Hepatocyte (in vitro differentiated cells): Measurements from ENCODE around the gene NMBR. TPM values are rescaled to one million over a fixed set of nuclear protein-coding genes. Genes with fewer than 3 reads are reported as not detected.

Source experiments
- DNase-seq: peaks from one replicate; pipeline ENCODE4 v3.0.0-alpha.2; 2016; ENCODE audit warnings: low spot score
- H2AFZ ChIP-seq: fragments of 200-600 bp; sonication (generic); 2 replicates; pipeline ENCODE4 v1.6.0; 2016; ENCODE audit warnings: antibody characterized with exemption, mild to moderate bottlenecking
- H3K27ac ChIP-seq: fragments of 200-600 bp; sonication (generic); 2 replicates; pipeline ENCODE4 v1.5.1; 2016; ENCODE audit warnings: mild to moderate bottlenecking
- H3K27me3 ChIP-seq: fragments of 200-600 bp; sonication (generic); 2 replicates; pipeline ENCODE4 v1.6.1; 2016
- H3K36me3 ChIP-seq: fragments of 200-600 bp; sonication (generic); replicated peaks from 2 replicates; pipeline ENCODE4 v1.5.1; 2016; ENCODE audit warnings: low read depth; ENCODE audit not compliant: insufficient read depth
- H3K4me1 ChIP-seq: fragments of 200-600 bp; sonication (generic); 2 replicates; pipeline ENCODE4 v1.5.1; 2016; ENCODE audit warnings: mild to moderate bottlenecking, moderate library complexity; ENCODE audit not compliant: insufficient read depth
- H3K4me2 ChIP-seq: fragments of 200-600 bp; sonication (generic); 2 replicates; pipeline ENCODE4 v1.6.0; 2016
- H3K4me3 ChIP-seq: fragments of 200-600 bp; sonication (generic); 2 replicates; pipeline ENCODE4 v1.5.1; 2016; ENCODE audit warnings: mild to moderate bottlenecking
- H3K79me2 ChIP-seq: fragments of 200-600 bp; sonication (generic); 2 replicates; pipeline ENCODE4 v1.6.0; 2017; ENCODE audit warnings: mild to moderate bottlenecking
- H3K9me2 ChIP-seq: fragments of 200-600 bp; sonication (generic); replicated peaks from 2 replicates; pipeline ENCODE4 v1.6.0; 2017; ENCODE audit warnings: mild to moderate bottlenecking; ENCODE audit not compliant: insufficient read depth
- H3K9me3 ChIP-seq: fragments of 200-600 bp; sonication (generic); 2 replicates; pipeline ENCODE4 v1.5.1; 2016; ENCODE audit warnings: low read depth, mild to moderate bottlenecking
- H4K20me1 ChIP-seq: fragments of 200-600 bp; sonication (generic); 2 replicates; pipeline ENCODE4 v1.6.0; 2016; ENCODE audit warnings: mild to moderate bottlenecking; ENCODE audit not compliant: insufficient read depth, poor library complexity, severe bottlenecking
- CTCF ChIP-seq: fragments of 200-600 bp; sonication (generic); IDR thresholded peaks from 2 replicates; pipeline ENCODE4 v1.5.1; 2016; ENCODE audit warnings: antibody characterized with exemption, mild to moderate bottlenecking; ENCODE audit not compliant: poor library complexity
- EZH2 ChIP-seq: fragments of 200-600 bp; sonication (generic); IDR thresholded peaks from 2 replicates; pipeline ENCODE4 v1.6.1; 2016; ENCODE audit warnings: antibody characterized with exemption, mild to moderate bottlenecking, borderline replicate concordance
- EZH2phosphoT487 ChIP-seq: fragments of 200-600 bp; sonication (generic); IDR thresholded peaks from one replicate; pipeline ENCODE4 v1.6.1; 2018; ENCODE audit warnings: antibody characterized with exemption, mild to moderate bottlenecking, low read depth, moderate library complexity; ENCODE audit not compliant: unreplicated experiment, severe bottlenecking
- WGBS: methylation state at CpG from one replicate; pipeline ENCODE4 v1.1.6; 2016; ENCODE audit warnings: low lambda C conversion rate; ENCODE audit errors: missing lambda C conversion rate; 5-methylcytosine and 5-hydroxymethylcytosine counted together
- polyA plus RNA-seq: library from polyadenylated mRNA; unstranded; fragments of >200 nt; fragmentation: Nextera tagmentation; extraction: Ambion mirVana; gene quantifications from 2 replicates; pipeline ENCODE4 v1.2.1, GENCODE V29; 2016
- total RNA-seq: library from RNA; depleted of rRNA; stranded (reverse); fragments of >200 nt; gene quantifications from 2 replicates; pipeline ENCODE4 v1.2.3, GENCODE V29; 2014

The NMBR gene
- total and polyA plus RNA-seq, 2 experiments from 2014 or later, result 0.27 TPM; not detected in 1

DNA sequence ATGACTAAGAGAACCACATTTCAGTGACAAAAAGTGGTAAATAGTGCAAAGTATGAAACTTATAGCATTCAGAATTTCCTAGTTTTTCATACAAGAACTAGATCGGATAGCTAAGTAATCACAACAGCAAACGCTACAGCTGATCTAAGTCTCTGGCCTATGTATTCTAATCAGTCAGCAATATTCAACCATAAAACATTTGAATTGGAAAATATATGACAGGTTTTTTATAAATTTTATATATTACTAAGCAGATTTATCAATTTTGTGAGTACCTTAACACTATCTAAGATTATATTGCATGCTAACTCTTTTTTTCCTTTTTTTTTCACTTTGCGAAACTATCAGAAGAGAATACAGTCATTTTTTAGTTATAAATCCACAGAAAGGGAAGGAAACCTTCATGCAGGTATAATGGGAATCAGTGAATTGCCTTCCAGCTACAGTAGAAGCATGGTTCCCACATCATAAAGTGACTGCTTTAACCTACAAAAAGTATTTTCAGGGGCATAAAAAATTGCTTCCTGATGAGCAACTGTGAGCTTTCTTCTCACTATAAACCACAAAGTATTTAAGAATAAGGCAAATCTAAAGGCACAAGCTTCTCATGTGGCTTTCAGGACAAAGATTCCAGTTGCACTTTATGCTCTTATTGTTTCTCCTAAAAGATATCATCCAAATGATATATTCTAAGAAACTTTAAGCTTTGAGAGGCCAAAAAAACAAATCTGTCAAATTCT lies 88.2 kb downstream of the NMBR start:
- Histone ChIP-seq H3K27me3 (no peaks in the 10 kb centered on the region), H3K36me3 (no peaks in the 10 kb centered on the region), H3K4me2 (no peak overlapping the region), H3K79me2 (no peaks in the 10 kb centered on the region), H3K4me3 (no peak overlapping the region), H3K27ac (no peak overlapping the region), H4K20me1 (no peaks in the 10 kb centered on the region), H3K4me1 (no peaks in the 10 kb centered on the region), H3K9me3 (no peaks in the 10 kb centered on the region), H3K9me2 (no peaks in the 10 kb centered on the region), H2AFZ (no peak overlapping the region)
- 68% methylated on average over 3 of the region's 3 CpGs for WGBS
- DNase-seq, result no peak
- no peak for TF ChIP-seq EZH2phosphoT487

DNA sequence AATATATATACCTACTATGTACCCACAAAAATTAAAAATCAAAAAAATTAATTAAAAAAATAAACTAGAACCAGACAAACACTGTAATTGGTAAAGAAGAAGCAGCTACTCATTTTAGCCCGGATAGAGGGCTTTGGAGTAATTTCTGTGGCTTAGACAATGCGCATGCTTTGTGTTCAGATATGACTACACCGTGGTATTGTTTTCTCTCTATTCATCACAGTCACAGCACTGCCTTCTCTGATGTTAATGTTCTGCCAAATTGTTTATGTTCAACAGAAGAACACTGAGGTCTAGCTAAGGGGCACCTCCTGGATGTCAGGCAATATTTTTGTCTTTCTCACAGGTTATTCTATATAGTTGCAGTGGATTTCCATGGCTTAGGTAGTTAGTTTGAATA lies 91.7 kb downstream of the NMBR start:
- Histone ChIP-seq H3K4me3 (no peak overlapping the region), H3K36me3 (no peaks in the 10 kb centered on the region), H3K4me1 (no peaks in the 10 kb centered on the region), H3K9me2 (no peaks in the 10 kb centered on the region), H3K27me3 (no peaks in the 10 kb centered on the region), H3K79me2 (no peaks in the 10 kb centered on the region), H3K4me2 (no peak overlapping the region), H4K20me1 (no peaks in the 10 kb centered on the region), H3K27ac (no peak overlapping the region), H3K9me3 (no peaks in the 10 kb centered on the region), H2AFZ (no peak overlapping the region)
- 86% methylated on average over 3 of the region's 3 CpGs for WGBS
- DNase-seq, result no peak
- no peak for TF ChIP-seq CTCF
- TF ChIP-seq EZH2phosphoT487, result no peak
- no peak for TF ChIP-seq EZH2

GRCh38 chr6:142051404-142051803 lies 95.5 kb downstream of the NMBR start:
- no peaks in the 10 kb centered on the region for H3K27me3 ChIP-seq
- no peaks in the 10 kb centered on the region for H4K20me1 ChIP-seq
- H3K4me2 ChIP-seq, result no peak overlapping the region
- no peak overlapping the region for H2AFZ ChIP-seq
- no peaks in the 10 kb centered on the region for H3K9me3 ChIP-seq
- no peaks in the 10 kb centered on the region for H3K79me2 ChIP-seq
- no peaks in the 10 kb centered on the region for H3K4me1 ChIP-seq
- DNase-seq, result no peak
- no peaks in the 10 kb centered on the region for H3K9me2 ChIP-seq
- TF ChIP-seq EZH2 (no peak), CTCF (no peak), EZH2phosphoT487 (no peak)
- H3K27ac ChIP-seq, result no peak overlapping the region
- no peaks in the 10 kb centered on the region for H3K36me3 ChIP-seq
- no peak overlapping the region for H3K4me3 ChIP-seq

DNA sequence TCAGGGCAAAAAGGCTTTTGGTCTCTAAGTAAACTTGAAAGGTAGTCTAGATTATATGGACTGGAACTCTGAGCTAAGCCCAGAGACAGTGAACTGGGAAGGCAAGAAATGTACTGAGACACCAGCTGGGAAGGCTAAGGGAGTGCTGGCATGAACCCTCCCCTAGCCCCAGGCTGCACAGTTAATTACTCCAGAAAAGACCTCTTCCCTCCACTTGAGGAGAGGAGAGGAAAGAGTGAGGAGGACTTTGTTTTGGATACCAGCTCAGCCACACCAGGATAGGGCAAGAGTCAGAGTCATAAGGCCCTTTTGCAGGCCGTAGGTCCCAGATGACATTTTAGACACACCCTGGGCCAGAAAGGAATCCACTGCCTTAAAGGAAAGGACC lies 98.3 kb downstream of the NMBR start:
- Histone ChIP-seq H3K27me3 (no peaks in the 10 kb centered on the region), H3K4me2 (no peak overlapping the region), H3K9me3 (no peaks in the 10 kb centered on the region), H3K79me2 (no peaks in the 10 kb centered on the region), H3K4me3 (no peak overlapping the region), H3K36me3 (no peaks in the 10 kb centered on the region), H4K20me1 (no peaks in the 10 kb centered on the region), H3K9me2 (no peaks in the 10 kb centered on the region), H3K4me1 (no peaks in the 10 kb centered on the region), H3K27ac (no peak overlapping the region), H2AFZ (no peak overlapping the region)
- DNase-seq, result no peak
- WGBS, result 81% methylated on average over 1 of the region's 1 CpG
- no peak for TF ChIP-seq CTCF
- no peak for TF ChIP-seq EZH2
- no peak for TF ChIP-seq EZH2phosphoT487
